GM23338 (cell line): ENCODE measurements around the gene DHX38. TPM values are rescaled to one million over a fixed set of nuclear protein-coding genes. Genes with fewer than 3 reads are reported as not detected.

Experiments
- ATAC-seq: fragments of 200-7000 bp; cut with Tn5 transposase; 3 replicates; pipeline ENCODE4 v1.9.1; 2020
- DNase-seq: peaks from one replicate; pipeline ENCODE4 v3.0.0-alpha.2; 2015; ENCODE audit warnings: low spot score
- H2AFZ ChIP-seq: fragments of 200-600 bp; sonication (generic); 2 replicates; pipeline ENCODE4 v1.8.0; 2016; ENCODE audit warnings: antibody characterized with exemption, mild to moderate bottlenecking, moderate library complexity
- H3F3A ChIP-seq: fragments of 200-600 bp; sonication (generic); replicated peaks from 2 replicates; pipeline ENCODE4 v1.8.0; 2017; ENCODE audit warnings: antibody characterized with exemption, mixed run types, low read depth
- H3K27ac ChIP-seq: fragments of 200-600 bp; sonication (generic); 2 replicates; pipeline ENCODE4 v1.6.1; 2016; ENCODE audit warnings: low read depth
- H3K27me3 ChIP-seq: fragments of 200-600 bp; sonication (generic); 2 replicates; pipeline ENCODE4 v1.8.0; 2016; ENCODE audit warnings: mild to moderate bottlenecking, mixed run types, moderate library complexity; ENCODE audit not compliant: insufficient read depth
- H3K36me3 ChIP-seq: fragments of 200-600 bp; sonication (generic); 2 replicates; pipeline ENCODE4 v1.8.0; 2016; ENCODE audit warnings: mild to moderate bottlenecking; ENCODE audit not compliant: insufficient read depth
- H3K4me1 ChIP-seq: fragments of 200-600 bp; sonication (generic); 2 replicates; pipeline ENCODE4 v1.8.0; 2016; ENCODE audit warnings: mild to moderate bottlenecking, moderate library complexity; ENCODE audit not compliant: insufficient read depth
- H3K4me2 ChIP-seq: fragments of 200-600 bp; sonication (generic); 2 replicates; pipeline ENCODE4 v1.7.1; 2017; ENCODE audit warnings: mixed run types
- H3K4me3 ChIP-seq: fragments of 200-600 bp; sonication (generic); 2 replicates; pipeline ENCODE4 v1.6.1; 2016; ENCODE audit warnings: mixed run types
- H3K79me2 ChIP-seq: fragments of 200-600 bp; sonication (generic); replicated peaks from 2 replicates; pipeline ENCODE4 v1.8.0; 2017; ENCODE audit warnings: mild to moderate bottlenecking; ENCODE audit not compliant: insufficient read depth
- H3K9me2 ChIP-seq: fragments of 200-600 bp; sonication (generic); 2 replicates; pipeline ENCODE4 v1.8.0; 2017; ENCODE audit not compliant: insufficient read depth
- H4K20me1 ChIP-seq: fragments of 200-600 bp; sonication (generic); replicated peaks from 2 replicates; pipeline ENCODE4 v1.8.0; 2017; ENCODE audit warnings: mild to moderate bottlenecking; ENCODE audit not compliant: insufficient read depth
- H3K27ac Mint-ChIP-seq: 2 replicates; pipeline ENCODE4 v1.8.0; 2020; ENCODE audit warnings: inconsistent platforms, mild to moderate bottlenecking, moderate library complexity, mixed read lengths
- H3K27me3 Mint-ChIP-seq: 3 replicates; pipeline ENCODE4 v1.8.0; 2022; ENCODE audit warnings: low read depth, mild to moderate bottlenecking, moderate library complexity, mixed read lengths, inconsistent platforms; ENCODE audit not compliant: insufficient read depth, poor library complexity
- H3K36me3 Mint-ChIP-seq: 3 replicates; pipeline ENCODE4 v1.8.0; 2021; ENCODE audit warnings: low read depth, mild to moderate bottlenecking, inconsistent platforms, moderate library complexity, mixed read lengths
- H3K4me1 Mint-ChIP-seq: 3 replicates; pipeline ENCODE4 v1.8.0; 2020; ENCODE audit warnings: mild to moderate bottlenecking, inconsistent platforms, mixed read lengths
- H3K4me3 Mint-ChIP-seq: 3 replicates; pipeline ENCODE4 v1.8.0; 2021; ENCODE audit warnings: moderate library complexity, mild to moderate bottlenecking, inconsistent platforms, mixed read lengths
- H3K9me3 Mint-ChIP-seq: 3 replicates; pipeline ENCODE4 v1.8.0; 2020; ENCODE audit warnings: moderate library complexity, mild to moderate bottlenecking, inconsistent platforms, mixed read lengths
- CREB1 ChIP-seq: fragments of 250-450 bp; sonication (Bioruptor Pico); IDR thresholded peaks from 2 replicates; pipeline ENCODE4 v1.5.0; 2020; ENCODE audit warnings: low read depth, mild to moderate bottlenecking, moderate library complexity
- EZH2 ChIP-seq: fragments of 200-600 bp; sonication (generic); IDR thresholded peaks from one replicate; pipeline ENCODE4 v1.8.0; 2017; ENCODE audit warnings: antibody characterized with exemption, mild to moderate bottlenecking, low read depth; ENCODE audit not compliant: unreplicated experiment
- JUNB ChIP-seq: IDR thresholded peaks from one replicate; pipeline ENCODE4 v1.6.1; 2016; ENCODE audit warnings: antibody characterized with exemption; ENCODE audit not compliant: unreplicated experiment
- NANOG ChIP-seq: IDR thresholded peaks from 2 replicates; pipeline ENCODE4 v1.6.1; 2016; ENCODE audit warnings: antibody characterized with exemption, borderline replicate concordance
- POLR2AphosphoS5 ChIP-seq: IDR thresholded peaks from 2 replicates; pipeline ENCODE4 v1.6.1; 2016; ENCODE audit warnings: antibody characterized with exemption, low read depth
- STAT1 ChIP-seq: IDR thresholded peaks from one replicate; pipeline ENCODE4 v1.6.1; 2016; ENCODE audit warnings: antibody characterized with exemption; ENCODE audit not compliant: unreplicated experiment
- ZNF114 ChIP-seq: fragments of 250-450 bp; sonication (Bioruptor Pico); IDR thresholded peaks from 2 replicates; pipeline ENCODE4 v1.5.0; 2020; ENCODE audit warnings: mild to moderate bottlenecking, moderate library complexity
- ZNF331 ChIP-seq: fragments of 250-450 bp; sonication (Bioruptor Pico); IDR thresholded peaks from 2 replicates; pipeline ENCODE4 v1.5.0; 2020; ENCODE audit warnings: low read depth, mild to moderate bottlenecking, moderate library complexity
- polyA plus RNA-seq: library from polyadenylated mRNA; unstranded; fragments of >200 nt; fragmentation: Nextera tagmentation; extraction: Ambion mirVana; gene quantifications from 2 replicates; pipeline ENCODE4 v1.2.1, GENCODE V29; 2016
- total RNA-seq: library from RNA; depleted of rRNA; stranded (reverse); fragments of >200 nt; shearing (Covaris generic); gene quantifications from 2 replicates; pipeline ENCODE4 v1.2.3, GENCODE V29; 2014
- TF ChIP-seq, protein P1 (sequence below): fragments of 250-450 bp; sonication (Bioruptor Pico); IDR thresholded peaks from 2 replicates; pipeline ENCODE4 v1.5.0; 2020; ENCODE audit warnings: mild to moderate bottlenecking, moderate library complexity
- TF ChIP-seq, protein P2 (sequence below): IDR thresholded peaks from 2 replicates; pipeline ENCODE4 v1.6.1; 2016; ENCODE audit warnings: antibody characterized with exemption
- TF ChIP-seq, protein P3 (sequence below): IDR thresholded peaks from one replicate; pipeline ENCODE4 v1.6.1; 2018; ENCODE audit warnings: antibody characterized with exemption; ENCODE audit not compliant: unreplicated experiment
- TF ChIP-seq, protein P4 (sequence below), 2 experiments: fragments of 200-600 bp in 1 of 2; sonication (generic) in 1 of 2; conservative IDR thresholded peaks; 2 replicates each; pipeline versions ENCODE4 v1.5.1 to v1.6.1; 2016 to 2017; ENCODE audit warnings: antibody characterized with exemption in 2 of 2, low read depth in 2 of 2, mild to moderate bottlenecking in 2 of 2, moderate library complexity in 1 of 2

The DHX38 gene
- total and polyA plus RNA-seq, 2 experiments from 2014 or later: 31.4 to 46.4 TPM

DNA sequence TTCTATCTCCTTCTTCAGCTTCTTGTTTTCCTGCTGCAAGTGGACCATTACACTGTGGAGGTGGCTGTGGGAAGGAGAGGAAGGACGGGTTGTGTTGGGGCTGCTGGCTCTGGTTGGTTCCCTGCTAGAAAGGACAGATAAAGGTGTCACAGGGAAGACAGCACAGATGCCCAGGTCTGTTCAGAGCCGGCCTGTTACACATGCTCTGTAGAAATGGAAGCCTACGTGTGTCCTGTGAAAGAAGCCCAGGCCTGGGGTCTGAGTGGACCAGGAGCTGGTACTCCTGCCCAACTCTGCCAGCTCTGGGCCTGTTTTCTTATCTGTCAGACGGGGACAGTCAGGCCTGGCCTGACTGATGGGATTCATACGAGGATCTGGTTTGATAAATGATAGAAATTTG, 26.4 kb downstream of the DHX38 start:
- no peak overlapping the region for H3K4me3 ChIP-seq
- H3K79me2 ChIP-seq: no peaks in the 10 kb centered on the region
- H3K27ac ChIP-seq: no peak overlapping the region
- no peaks in the 10 kb centered on the region for H3K27me3 ChIP-seq
- H3K27me3 Mint-ChIP-seq: peaks cover 7% of the 10 kb centered on the region
- H3K4me1 ChIP-seq: no peaks in the 10 kb centered on the region
- H3K36me3 Mint-ChIP-seq: no peaks in the 10 kb centered on the region
- H3K4me2 ChIP-seq: no peak overlapping the region
- no peaks in the 10 kb centered on the region for H3K9me3 Mint-ChIP-seq
- DNase-seq: no peak
- H3K4me3 Mint-ChIP-seq: no peak overlapping the region
- no peak overlapping the region for H2AFZ ChIP-seq
- no peaks in the 10 kb centered on the region for H3K9me2 ChIP-seq
- H3F3A ChIP-seq: no peaks in the 10 kb centered on the region
- TF ChIP-seq STAT1 (no peak), CREB1 (CRISPR knock-in tag) (no peak), ZNF114 (no peak), ZNF331 (CRISPR knock-in tag) (no peak), JUNB (no peak), EZH2 (no peak), POLR2AphosphoS5 (no peak), NANOG (no peak)
- TF ChIP-seq, protein P1, sequence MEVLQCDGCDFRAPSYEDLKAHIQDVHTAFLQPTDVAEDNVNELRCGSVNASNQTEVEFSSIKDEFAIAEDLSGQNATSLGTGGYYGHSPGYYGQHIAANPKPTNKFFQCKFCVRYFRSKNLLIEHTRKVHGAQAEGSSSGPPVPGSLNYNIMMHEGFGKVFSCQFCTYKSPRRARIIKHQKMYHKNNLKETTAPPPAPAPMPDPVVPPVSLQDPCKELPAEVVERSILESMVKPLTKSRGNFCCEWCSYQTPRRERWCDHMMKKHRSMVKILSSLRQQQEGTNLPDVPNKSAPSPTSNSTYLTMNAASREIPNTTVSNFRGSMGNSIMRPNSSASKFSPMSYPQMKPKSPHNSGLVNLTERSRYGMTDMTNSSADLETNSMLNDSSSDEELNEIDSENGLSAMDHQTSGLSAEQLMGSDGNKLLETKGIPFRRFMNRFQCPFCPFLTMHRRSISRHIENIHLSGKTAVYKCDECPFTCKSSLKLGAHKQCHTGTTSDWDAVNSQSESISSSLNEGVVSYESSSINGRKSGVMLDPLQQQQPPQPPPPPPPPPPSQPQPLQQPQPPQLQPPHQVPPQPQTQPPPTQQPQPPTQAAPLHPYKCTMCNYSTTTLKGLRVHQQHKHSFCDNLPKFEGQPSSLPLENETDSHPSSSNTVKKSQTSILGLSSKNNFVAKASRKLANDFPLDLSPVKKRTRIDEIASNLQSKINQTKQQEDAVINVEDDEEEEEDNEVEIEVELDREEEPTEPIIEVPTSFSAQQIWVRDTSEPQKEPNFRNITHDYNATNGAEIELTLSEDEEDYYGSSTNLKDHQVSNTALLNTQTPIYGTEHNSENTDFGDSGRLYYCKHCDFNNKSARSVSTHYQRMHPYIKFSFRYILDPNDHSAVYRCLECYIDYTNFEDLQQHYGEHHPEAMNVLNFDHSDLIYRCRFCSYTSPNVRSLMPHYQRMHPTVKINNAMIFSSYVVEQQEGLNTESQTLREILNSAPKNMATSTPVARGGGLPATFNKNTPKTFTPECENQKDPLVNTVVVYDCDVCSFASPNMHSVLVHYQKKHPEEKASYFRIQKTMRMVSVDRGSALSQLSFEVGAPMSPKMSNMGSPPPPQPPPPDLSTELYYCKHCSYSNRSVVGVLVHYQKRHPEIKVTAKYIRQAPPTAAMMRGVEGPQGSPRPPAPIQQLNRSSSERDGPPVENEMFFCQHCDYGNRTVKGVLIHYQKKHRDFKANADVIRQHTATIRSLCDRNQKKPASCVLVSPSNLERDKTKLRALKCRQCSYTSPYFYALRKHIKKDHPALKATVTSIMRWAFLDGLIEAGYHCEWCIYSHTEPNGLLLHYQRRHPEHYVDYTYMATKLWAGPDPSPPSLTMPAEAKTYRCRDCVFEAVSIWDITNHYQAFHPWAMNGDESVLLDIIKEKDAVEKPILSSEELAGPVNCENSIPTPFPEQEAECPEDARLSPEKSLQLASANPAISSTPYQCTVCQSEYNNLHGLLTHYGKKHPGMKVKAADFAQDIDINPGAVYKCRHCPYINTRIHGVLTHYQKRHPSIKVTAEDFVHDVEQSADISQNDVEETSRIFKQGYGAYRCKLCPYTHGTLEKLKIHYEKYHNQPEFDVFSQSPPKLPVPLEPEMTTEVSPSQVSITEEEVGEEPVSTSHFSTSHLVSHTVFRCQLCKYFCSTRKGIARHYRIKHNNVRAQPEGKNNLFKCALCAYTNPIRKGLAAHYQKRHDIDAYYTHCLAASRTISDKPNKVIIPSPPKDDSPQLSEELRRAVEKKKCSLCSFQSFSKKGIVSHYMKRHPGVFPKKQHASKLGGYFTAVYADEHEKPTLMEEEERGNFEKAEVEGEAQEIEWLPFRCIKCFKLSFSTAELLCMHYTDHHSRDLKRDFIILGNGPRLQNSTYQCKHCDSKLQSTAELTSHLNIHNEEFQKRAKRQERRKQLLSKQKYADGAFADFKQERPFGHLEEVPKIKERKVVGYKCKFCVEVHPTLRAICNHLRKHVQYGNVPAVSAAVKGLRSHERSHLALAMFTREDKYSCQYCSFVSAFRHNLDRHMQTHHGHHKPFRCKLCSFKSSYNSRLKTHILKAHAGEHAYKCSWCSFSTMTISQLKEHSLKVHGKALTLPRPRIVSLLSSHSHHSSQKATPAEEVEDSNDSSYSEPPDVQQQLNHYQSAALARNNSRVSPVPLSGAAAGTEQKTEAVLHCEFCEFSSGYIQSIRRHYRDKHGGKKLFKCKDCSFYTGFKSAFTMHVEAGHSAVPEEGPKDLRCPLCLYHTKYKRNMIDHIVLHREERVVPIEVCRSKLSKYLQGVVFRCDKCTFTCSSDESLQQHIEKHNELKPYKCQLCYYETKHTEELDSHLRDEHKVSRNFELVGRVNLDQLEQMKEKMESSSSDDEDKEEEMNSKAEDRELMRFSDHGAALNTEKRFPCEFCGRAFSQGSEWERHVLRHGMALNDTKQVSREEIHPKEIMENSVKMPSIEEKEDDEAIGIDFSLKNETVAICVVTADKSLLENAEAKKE (CRISPR knock-in tag): no peak
- TF ChIP-seq, protein P2, sequence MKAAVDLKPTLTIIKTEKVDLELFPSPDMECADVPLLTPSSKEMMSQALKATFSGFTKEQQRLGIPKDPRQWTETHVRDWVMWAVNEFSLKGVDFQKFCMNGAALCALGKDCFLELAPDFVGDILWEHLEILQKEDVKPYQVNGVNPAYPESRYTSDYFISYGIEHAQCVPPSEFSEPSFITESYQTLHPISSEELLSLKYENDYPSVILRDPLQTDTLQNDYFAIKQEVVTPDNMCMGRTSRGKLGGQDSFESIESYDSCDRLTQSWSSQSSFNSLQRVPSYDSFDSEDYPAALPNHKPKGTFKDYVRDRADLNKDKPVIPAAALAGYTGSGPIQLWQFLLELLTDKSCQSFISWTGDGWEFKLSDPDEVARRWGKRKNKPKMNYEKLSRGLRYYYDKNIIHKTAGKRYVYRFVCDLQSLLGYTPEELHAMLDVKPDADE: no peak
- TF ChIP-seq, protein P3, sequence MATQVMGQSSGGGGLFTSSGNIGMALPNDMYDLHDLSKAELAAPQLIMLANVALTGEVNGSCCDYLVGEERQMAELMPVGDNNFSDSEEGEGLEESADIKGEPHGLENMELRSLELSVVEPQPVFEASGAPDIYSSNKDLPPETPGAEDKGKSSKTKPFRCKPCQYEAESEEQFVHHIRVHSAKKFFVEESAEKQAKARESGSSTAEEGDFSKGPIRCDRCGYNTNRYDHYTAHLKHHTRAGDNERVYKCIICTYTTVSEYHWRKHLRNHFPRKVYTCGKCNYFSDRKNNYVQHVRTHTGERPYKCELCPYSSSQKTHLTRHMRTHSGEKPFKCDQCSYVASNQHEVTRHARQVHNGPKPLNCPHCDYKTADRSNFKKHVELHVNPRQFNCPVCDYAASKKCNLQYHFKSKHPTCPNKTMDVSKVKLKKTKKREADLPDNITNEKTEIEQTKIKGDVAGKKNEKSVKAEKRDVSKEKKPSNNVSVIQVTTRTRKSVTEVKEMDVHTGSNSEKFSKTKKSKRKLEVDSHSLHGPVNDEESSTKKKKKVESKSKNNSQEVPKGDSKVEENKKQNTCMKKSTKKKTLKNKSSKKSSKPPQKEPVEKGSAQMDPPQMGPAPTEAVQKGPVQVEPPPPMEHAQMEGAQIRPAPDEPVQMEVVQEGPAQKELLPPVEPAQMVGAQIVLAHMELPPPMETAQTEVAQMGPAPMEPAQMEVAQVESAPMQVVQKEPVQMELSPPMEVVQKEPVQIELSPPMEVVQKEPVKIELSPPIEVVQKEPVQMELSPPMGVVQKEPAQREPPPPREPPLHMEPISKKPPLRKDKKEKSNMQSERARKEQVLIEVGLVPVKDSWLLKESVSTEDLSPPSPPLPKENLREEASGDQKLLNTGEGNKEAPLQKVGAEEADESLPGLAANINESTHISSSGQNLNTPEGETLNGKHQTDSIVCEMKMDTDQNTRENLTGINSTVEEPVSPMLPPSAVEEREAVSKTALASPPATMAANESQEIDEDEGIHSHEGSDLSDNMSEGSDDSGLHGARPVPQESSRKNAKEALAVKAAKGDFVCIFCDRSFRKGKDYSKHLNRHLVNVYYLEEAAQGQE: no peak
- TF ChIP-seq, protein P4, sequence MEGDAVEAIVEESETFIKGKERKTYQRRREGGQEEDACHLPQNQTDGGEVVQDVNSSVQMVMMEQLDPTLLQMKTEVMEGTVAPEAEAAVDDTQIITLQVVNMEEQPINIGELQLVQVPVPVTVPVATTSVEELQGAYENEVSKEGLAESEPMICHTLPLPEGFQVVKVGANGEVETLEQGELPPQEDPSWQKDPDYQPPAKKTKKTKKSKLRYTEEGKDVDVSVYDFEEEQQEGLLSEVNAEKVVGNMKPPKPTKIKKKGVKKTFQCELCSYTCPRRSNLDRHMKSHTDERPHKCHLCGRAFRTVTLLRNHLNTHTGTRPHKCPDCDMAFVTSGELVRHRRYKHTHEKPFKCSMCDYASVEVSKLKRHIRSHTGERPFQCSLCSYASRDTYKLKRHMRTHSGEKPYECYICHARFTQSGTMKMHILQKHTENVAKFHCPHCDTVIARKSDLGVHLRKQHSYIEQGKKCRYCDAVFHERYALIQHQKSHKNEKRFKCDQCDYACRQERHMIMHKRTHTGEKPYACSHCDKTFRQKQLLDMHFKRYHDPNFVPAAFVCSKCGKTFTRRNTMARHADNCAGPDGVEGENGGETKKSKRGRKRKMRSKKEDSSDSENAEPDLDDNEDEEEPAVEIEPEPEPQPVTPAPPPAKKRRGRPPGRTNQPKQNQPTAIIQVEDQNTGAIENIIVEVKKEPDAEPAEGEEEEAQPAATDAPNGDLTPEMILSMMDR (conservative IDR thresholded peaks at IDR 0.05; ENCODE audit: low read depth in 2 of 2): no peak
- no peaks in the 10 kb centered on the region for H4K20me1 ChIP-seq
- no peaks in the 10 kb centered on the region for H3K36me3 ChIP-seq
- H3K4me1 Mint-ChIP-seq: peaks cover 1% of the 10 kb centered on the region; the same call in 2 of the 3 replicates
- H3K27ac Mint-ChIP-seq: no peak overlapping the region
- no peak for ATAC-seq
